HCT116 (cell line): Measurements from ENCODE around the gene DPP6. TPM values are rescaled to one million over a fixed set of nuclear protein-coding genes. Genes with fewer than 3 reads are reported as not detected.
"Not testable (repeated sequence)": the region's sequence is repeated elsewhere in the genome, so short reads cannot be mapped to it uniquely, and the experiment has no call there.

Experiments
- ATAC-seq: fragments of 200-7000 bp; cut with Tn5 transposase; 2 replicates; pipeline ENCODE4 v1.9.1; 2020; ENCODE audit warnings: mild to moderate bottlenecking, moderate library complexity
- BruUV-seq: library from RNA; stranded (reverse); fragments of 400-500 nt; replicated peaks from 2 replicates; lab custom pipeline; 2021; lab: Mats Ljungman, UMichigan
- CTCF ChIA-PET: fragments of 300-600 bp; sonication (Branson Sonifier 250); formaldehyde crosslinking; loops from one replicate; lab custom pipeline; 2021; ENCODE audit warnings: antibody characterized with exemption; lab: Charles Lee
- POLR2A ChIA-PET: fragments of 300-600, 350-600 bp; sonication (Branson Sonifier 250); formaldehyde crosslinking; loops from one replicate; lab custom pipeline; 2021; ENCODE audit warnings: antibody characterized with exemption; lab: Charles Lee
- RAD21 ChIA-PET, 2 experiments: fragments of 300-600 bp; sonication (Branson Sonifier 250); formaldehyde crosslinking; loops; one replicate each; lab custom pipeline; 2023; ENCODE audit warnings: low total read pairs in 2 of 2; ENCODE audit not compliant: uncharacterized antibody in 2 of 2, unreplicated experiment in 2 of 2, low non-redundant PET in 1 of 2; lab: Charles Lee
- DNase-seq: peaks from one replicate; pipeline ENCODE4 v3.0.0-alpha.2; 2010; ENCODE audit warnings: low read depth, low spot score
- H2AFZ ChIP-seq: fragments of 200-600 bp; shearing (Covaris generic), sonication (generic); 2 replicates; pipeline ENCODE4 v1.6.1; 2017; ENCODE audit warnings: low read depth, mixed run types, mixed read lengths, antibody characterized with exemption, low read length; ENCODE audit not compliant: poor library complexity, severe bottlenecking
- H3K27ac ChIP-seq: 2 replicates; pipeline ENCODE4 v1.5.1; 2012; ENCODE audit warnings: low read depth, low read length
- H3K27me3 ChIP-seq: fragments of 200-600 bp; sonication (generic); 2 replicates; pipeline ENCODE4 v1.6.1; 2016; ENCODE audit warnings: mixed run types, low read length, mixed read lengths; ENCODE audit not compliant: insufficient read depth
- H3K36me3 ChIP-seq, 2 experiments: fragments of 200-500 bp in 1 of 2; fragments of 200-600 bp in 1 of 2; sonication (Bioruptor generic) in 1 of 2; sonication (generic) in 1 of 2; 2 replicates each; pipeline versions ENCODE4 v1.5.1 to v1.6.1; 2014 to 2016; ENCODE audit warnings: low read length in 2 of 2, inconsistent platforms in 1 of 2, mixed read lengths in 1 of 2, mixed run types in 1 of 2; ENCODE audit not compliant: insufficient read depth in 2 of 2, control insufficient read depth in 1 of 2
- H3K4me1 ChIP-seq, 2 experiments: fragments of 200-600 bp in 1 of 2; sonication (generic) in 1 of 2; 2 replicates each; pipeline versions ENCODE4 v1.5.1 to v1.6.1; 2012 to 2017; ENCODE audit warnings: low read length in 2 of 2, inconsistent platforms in 1 of 2, mild to moderate bottlenecking in 1 of 2, mixed read lengths in 1 of 2, mixed run types in 1 of 2, moderate library complexity in 1 of 2; ENCODE audit not compliant: insufficient read depth in 2 of 2, control insufficient read depth in 1 of 2
- H3K4me2 ChIP-seq: fragments of 200-600 bp; sonication (generic); 2 replicates; pipeline ENCODE4 v1.6.1; 2017; ENCODE audit warnings: mixed run types, low read length, mixed read lengths
- H3K4me3 ChIP-seq, 2 experiments: fragments of 200-600 bp in 1 of 2; sonication (generic) in 1 of 2; replicated peaks in 1 of 2; 2 replicates each; pipeline ENCODE4 v1.5.1; 2011 to 2016; ENCODE audit warnings: low read length in 2 of 2, control low read depth in 1 of 2, low read depth in 1 of 2, mild to moderate bottlenecking in 1 of 2, mixed read lengths in 1 of 2, mixed run types in 1 of 2
- H3K79me2 ChIP-seq: fragments of 200-600 bp; sonication (generic); 2 replicates; pipeline ENCODE4 v1.6.1; 2017; ENCODE audit warnings: mild to moderate bottlenecking, mixed run types, low read length, moderate library complexity, mixed read lengths; ENCODE audit not compliant: insufficient read depth
- H3K9ac ChIP-seq: fragments of 200-600 bp; sonication (generic); 2 replicates; pipeline ENCODE4 v1.6.1; 2016; ENCODE audit warnings: low read length, mixed read lengths
- H3K9me2 ChIP-seq: fragments of 200-600 bp; sonication (generic), shearing (Covaris generic); 2 replicates; pipeline ENCODE4 v1.6.1; 2017; ENCODE audit warnings: mixed run types, mild to moderate bottlenecking, moderate library complexity; ENCODE audit not compliant: insufficient read depth
- H3K9me3 ChIP-seq, 2 experiments: fragments of 200-500 bp in 1 of 2; fragments of 200-600 bp in 1 of 2; sonication (Bioruptor generic) in 1 of 2; sonication (generic) in 1 of 2; 2 replicates each; pipeline ENCODE4 v1.6.1; 2014 to 2017; ENCODE audit warnings: low read length in 2 of 2, mixed read lengths in 2 of 2, inconsistent platforms in 1 of 2, low read depth in 1 of 2, mild to moderate bottlenecking in 1 of 2, mixed run types in 1 of 2, moderate library complexity in 1 of 2; ENCODE audit not compliant: control insufficient read depth in 1 of 2, insufficient read depth in 1 of 2
- H4K20me1 ChIP-seq: fragments of 200-600 bp; sonication (generic), shearing (Covaris generic); 2 replicates; pipeline ENCODE4 v1.6.1; 2017; ENCODE audit warnings: mixed run types, mild to moderate bottlenecking, moderate library complexity; ENCODE audit not compliant: insufficient read depth
- intact Hi-C: fragments of 100-400 bp; cut with micrococcal nuclease; formaldehyde crosslinking; loops from 2 replicates; pipeline ENCODE4 v1.10.0; 2022
- total RNA-seq: library from RNA; stranded (reverse); gene quantifications from one replicate; pipeline ENCODE4 v1.2.1, GENCODE V29; 2021; ENCODE audit not compliant: unreplicated experiment

DPP6 gene
- total RNA-seq, 1 experiment from 2014 or later, result not detected

DNA sequence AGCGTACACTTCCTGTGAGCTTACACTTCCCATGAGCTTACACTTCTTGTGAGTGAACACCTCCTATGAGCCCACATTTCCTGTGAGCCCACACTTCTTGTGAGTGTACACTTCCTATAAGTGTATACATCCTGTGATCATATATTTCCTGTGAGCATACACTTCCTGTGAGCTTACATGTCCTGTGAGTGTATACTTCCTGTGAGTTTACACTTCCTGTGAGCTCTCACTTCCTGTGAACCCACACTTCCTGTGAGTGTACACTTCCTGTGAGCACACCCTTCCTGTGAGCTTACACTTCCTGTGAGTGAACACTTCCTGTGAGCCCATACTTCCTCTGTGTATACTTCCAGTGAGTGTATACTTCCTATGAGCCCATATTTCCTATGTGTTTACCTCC, 82.5 kb downstream of the DPP6 start:
- H3K9me2 ChIP-seq, CTCF ChIA-PET, ATAC-seq, H3K79me2 ChIP-seq, H3K9ac ChIP-seq, H3K27me3 ChIP-seq, BruUV-seq, H3K27ac ChIP-seq, H3K9me3 ChIP-seq, H2AFZ ChIP-seq, H3K4me1 ChIP-seq, H3K4me2 ChIP-seq, H3K36me3 ChIP-seq, DNase-seq, POLR2A ChIA-PET, RAD21 ChIA-PET, H3K4me3 ChIP-seq, intact Hi-C loops, H4K20me1 ChIP-seq: not testable (repeated sequence)

DNA sequence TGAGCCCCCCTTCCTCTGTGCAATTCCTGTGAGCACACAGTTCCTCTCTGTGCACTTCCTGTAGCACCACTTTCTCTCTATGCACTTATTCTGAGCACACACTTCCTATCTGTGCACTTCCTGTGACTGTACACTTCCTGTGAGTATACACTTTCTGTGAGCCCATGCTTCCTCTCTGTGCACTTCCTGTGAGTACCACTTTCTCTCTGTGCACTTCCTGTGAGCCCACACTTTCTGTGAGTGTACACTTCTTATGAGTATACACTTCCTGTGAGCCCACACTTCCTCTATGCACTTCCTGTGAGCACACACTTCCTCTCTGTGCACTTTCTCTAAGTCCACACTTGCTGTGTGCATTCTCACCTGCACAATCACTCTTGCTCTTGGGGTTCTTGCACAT, 83.4 kb downstream of the DPP6 start:
- CTCF ChIA-PET, intact Hi-C loops, H3K9me2 ChIP-seq, DNase-seq, H2AFZ ChIP-seq, H3K4me3 ChIP-seq, POLR2A ChIA-PET, H3K27me3 ChIP-seq, H3K79me2 ChIP-seq, H3K4me2 ChIP-seq, H3K27ac ChIP-seq, BruUV-seq, H3K36me3 ChIP-seq, H3K4me1 ChIP-seq, H3K9ac ChIP-seq, H4K20me1 ChIP-seq, RAD21 ChIA-PET, H3K9me3 ChIP-seq, ATAC-seq: not testable (repeated sequence)

DNA sequence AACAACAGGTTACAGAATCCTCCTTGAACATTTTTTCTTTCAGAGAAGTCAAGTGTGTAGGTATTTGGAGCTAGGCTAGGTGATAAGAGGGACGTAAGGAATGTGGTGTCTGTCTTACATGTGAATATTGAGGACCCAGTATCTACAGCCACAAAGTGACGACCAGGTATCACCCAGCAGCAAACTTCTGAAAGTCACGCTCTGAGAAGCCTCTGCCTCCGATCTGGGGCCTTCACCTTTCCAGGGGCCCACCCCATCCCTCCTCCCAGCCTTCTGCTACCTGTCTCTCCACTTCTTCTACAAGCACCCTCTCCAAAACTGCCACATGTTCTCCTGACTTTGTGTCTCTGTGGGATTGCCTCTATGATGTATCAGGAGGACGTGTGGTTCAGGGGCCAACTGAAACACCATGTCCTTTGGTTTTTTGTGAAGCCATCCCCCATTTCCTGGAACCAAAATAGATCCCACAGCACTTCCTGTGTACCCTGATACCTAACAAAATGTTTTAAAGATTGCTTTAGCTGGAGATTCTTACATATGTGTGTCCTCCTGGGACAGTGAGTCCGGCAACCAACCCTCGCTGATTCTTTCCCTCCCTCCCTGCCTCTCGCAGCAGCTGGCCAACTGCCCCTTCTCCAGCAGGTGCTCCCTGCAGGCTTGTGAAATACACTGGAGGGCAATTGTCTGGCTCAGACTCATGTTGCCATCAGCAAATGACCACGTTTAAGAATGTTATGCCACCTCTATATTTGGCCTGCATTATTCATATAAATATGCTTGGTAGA, 93.9 kb downstream of the DPP6 start:
- H3K9me2 ChIP-seq, DNase-seq, RAD21 ChIA-PET, H3K27ac ChIP-seq, CTCF ChIA-PET, H3K9me3 ChIP-seq, H3K79me2 ChIP-seq, ATAC-seq, H3K4me1 ChIP-seq, H3K4me2 ChIP-seq, POLR2A ChIA-PET, H2AFZ ChIP-seq, H3K9ac ChIP-seq, intact Hi-C loops, BruUV-seq, H3K4me3 ChIP-seq, H4K20me1 ChIP-seq, H3K27me3 ChIP-seq, H3K36me3 ChIP-seq: not testable (repeated sequence)

DNA sequence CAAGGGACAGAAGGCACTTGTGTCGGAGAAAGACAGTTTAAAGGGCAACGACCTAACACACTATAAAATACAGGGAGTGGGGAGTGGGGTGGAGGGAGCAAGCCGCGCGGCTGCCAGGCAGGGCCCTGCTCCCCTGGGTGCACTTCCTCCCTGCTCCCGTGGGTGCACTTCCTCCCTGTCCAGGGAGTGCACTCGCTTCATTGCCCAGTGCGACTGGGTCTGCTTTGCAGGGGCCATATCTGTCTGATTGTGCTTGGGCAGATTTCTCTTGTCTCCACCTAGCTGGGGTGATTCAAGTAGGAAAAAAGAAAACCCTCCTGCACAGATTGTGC, 94.5 kb downstream of the DPP6 start:
- H3K79me2 ChIP-seq, H3K9me2 ChIP-seq, RAD21 ChIA-PET, H3K4me3 ChIP-seq, H4K20me1 ChIP-seq, intact Hi-C loops, H3K36me3 ChIP-seq, H3K9ac ChIP-seq, H3K27ac ChIP-seq, DNase-seq, CTCF ChIA-PET, H3K9me3 ChIP-seq, H3K27me3 ChIP-seq, ATAC-seq, H2AFZ ChIP-seq, POLR2A ChIA-PET, H3K4me2 ChIP-seq, BruUV-seq, H3K4me1 ChIP-seq: not testable (repeated sequence)
